D341Med (cell line): ENCODE results near the gene TNFRSF25.

Experiments
- DNase-seq: peaks from one replicate; pipeline ENCODE4 v3.0.0; 2012; ENCODE audit warnings: low spot score

The TNFRSF25 gene

GRCh38 chr1:6466023-6466422 lies at the start of gene TNFRSF25:
Gene TNFRSF25 (minus strand): TSS chr1:6466173. CDS start chr1:6466107, 66 bp downstream.
- no peak for DNase-seq

- DNase-seq, result no peak
These were observed 49.8 kb upstream of the TNFRSF25 start for GRCh38 chr1:6515771-6516170.

- DNase-seq, result no peak
These were observed 47.4 kb upstream of the TNFRSF25 start for GRCh38 chr1:6513320-6513801.

GRCh38 chr1:6512908-6513280 lies 46.9 kb upstream of the TNFRSF25 start:
- no peak for DNase-seq

- no peak for DNase-seq
These were observed 46.4 kb upstream of the TNFRSF25 start for GRCh38 chr1:6512245-6512907.

GRCh38 chr1:6511561-6512244 lies 45.7 kb upstream of the TNFRSF25 start:
- DNase-seq, result no peak

GRCh38 chr1:6511056-6511455 lies 45.1 kb upstream of the TNFRSF25 start:
- no peak for DNase-seq

- no peak for DNase-seq
These were observed 44.5 kb upstream of the TNFRSF25 start for GRCh38 chr1:6510493-6510892.

- DNase-seq, result peak; percentile 22
These were observed 43.9 kb upstream of the TNFRSF25 start for GRCh38 chr1:6509919-6510291.

GRCh38 chr1:6509220-6509918 lies 43.4 kb upstream of the TNFRSF25 start:
- no peak for DNase-seq

GRCh38 chr1:6508816-6509189 lies 42.8 kb upstream of the TNFRSF25 start:
- no peak for DNase-seq

GRCh38 chr1:6508154-6508815 lies 42.3 kb upstream of the TNFRSF25 start:
- no peak for DNase-seq

- DNase-seq, result no peak
These were observed 41.5 kb upstream of the TNFRSF25 start for GRCh38 chr1:6507461-6507911.

GRCh38 chr1:6507037-6507428 lies 41.1 kb upstream of the TNFRSF25 start:
- DNase-seq, result no peak

GRCh38 chr1:6506210-6507036 lies 40.5 kb upstream of the TNFRSF25 start:
- DNase-seq, result no peak

- DNase-seq, result no peak
These were observed 39.6 kb upstream of the TNFRSF25 start for GRCh38 chr1:6505367-6506209.

- no peak for DNase-seq
These were observed 38.9 kb upstream of the TNFRSF25 start for GRCh38 chr1:6504887-6505286.

GRCh38 chr1:6503884-6504602 lies 38.1 kb upstream of the TNFRSF25 start:
- peak; percentile 27 for DNase-seq

- DNase-seq, result no peak
These were observed 36.3 kb upstream of the TNFRSF25 start for GRCh38 chr1:6502000-6502891.
